Prostate gland (tissue), 2 donors: ENCODE data around the gene GABRD.

ENCODE experiments used
- CTCF ChIP-seq, 4 experiments: fragments of 200-600 bp in 2 of 4; fragments of 450-650 bp in 2 of 4; sonication (generic) in 2 of 4; IDR thresholded peaks; 1 replicate in 3 of 4; 2 replicates in 1 of 4; pipeline ENCODE4 v1.5.1; 2016 to 2019; ENCODE audit warnings: antibody characterized with exemption in 4 of 4, mild to moderate bottlenecking in 2 of 4, moderate library complexity in 2 of 4
- POLR2A ChIP-seq: fragments of 450-650 bp; IDR thresholded peaks from one replicate; pipeline ENCODE4 v1.6.1; 2016; ENCODE audit warnings: antibody characterized with exemption, mild to moderate bottlenecking
- POLR2AphosphoS5 ChIP-seq: sonication (generic); formaldehyde crosslinking; IDR thresholded peaks from one replicate; pipeline ENCODE4 v1.6.1; 2017; ENCODE audit warnings: antibody characterized with exemption

- TF ChIP-seq POLR2AphosphoS5 (no peak), CTCF (IDR thresholded peaks at IDR 0.05) (no peak), POLR2A (no peak)
Observed at GRCh38 chr1:2078170-2078569, 59.0 kb downstream of the GABRD start.
